Testis (tissue), 3 donors: Measurements from ENCODE around the gene ZNF618. TPM values are rescaled to one million over a fixed set of nuclear protein-coding genes. Genes with fewer than 3 reads are reported as not detected.

Source experiments
- DNase-seq: peaks from one replicate; pipeline ENCODE4 v3.0.0-alpha.2; 2019
- H3K27ac ChIP-seq, 2 donors: fragments of 200-600 bp; sonication (generic); one replicate each; pipeline ENCODE4 v1.5.1; 2019
- H3K27me3 ChIP-seq: fragments of 200-600 bp; sonication (generic); one replicate; pipeline ENCODE4 v1.5.1; 2019
- H3K36me3 ChIP-seq: fragments of 200-600 bp; sonication (generic); one replicate; pipeline ENCODE4 v1.5.1; 2017; ENCODE audit warnings: low read depth; ENCODE audit errors: missing control alignments
- H3K4me1 ChIP-seq: fragments of 200-600 bp; sonication (generic); one replicate; pipeline ENCODE4 v1.5.1; 2019
- H3K4me3 ChIP-seq, 2 donors: fragments of 200-600 bp; sonication (generic); one replicate each; pipeline ENCODE4 v1.5.1; 2017 to 2019
- H3K9me3 ChIP-seq: fragments of 200-600 bp; sonication (generic); one replicate; pipeline ENCODE4 v1.5.1; 2017
- POLR2A ChIP-seq: fragments of 450-650 bp; IDR thresholded peaks from one replicate; pipeline ENCODE4 v1.6.1; 2017; ENCODE audit warnings: antibody characterized with exemption, mild to moderate bottlenecking, moderate library complexity
- WGBS, 2 donors: methylation state at CpG; one replicate each; pipeline ENCODE4 v1.1.5; 2018; 5-methylcytosine and 5-hydroxymethylcytosine counted together
- intact Hi-C: fragments of 100-400 bp; cut with DNase I; formaldehyde crosslinking; loops from one replicate; pipeline ENCODE4 v1.15.1; 2023; ENCODE audit warnings: low total_unique reads
- polyA plus RNA-seq: library from polyadenylated mRNA; stranded (reverse); fragments of 350-450 nt; fragmentation: Illumina TruSeq; extraction: RNeasy Lipid Tissue Mini Kit (QIAGEN cat#74804); gene quantifications from one replicate; pipeline ENCODE4 v1.2.3, GENCODE V29; 2014; ENCODE audit warnings: low read depth, low replicate concordance; ENCODE audit not compliant: insufficient read depth
- total RNA-seq, 2 donors: library from RNA; depleted of rRNA; stranded (reverse); fragments of >200 nt; gene quantifications; one replicate each; pipeline ENCODE4 v1.2.3, GENCODE V29; 2016
- TF ChIP-seq, protein P1 (sequence below), 3 experiments: fragments of 450-650 bp in 2 of 3; fragments of 200-600 bp in 1 of 3; sonication (generic) in 1 of 3; IDR thresholded peaks; one replicate each; pipeline ENCODE4 v1.5.1; 2016 to 2019; ENCODE audit warnings: antibody characterized with exemption in 3 of 3, mild to moderate bottlenecking in 2 of 3, moderate library complexity in 1 of 3

The ZNF618 gene
- total and polyA plus RNA-seq, 3 donors from 2014 or later, result 6.8 to 15.2 (median 14.6) TPM

DNA sequence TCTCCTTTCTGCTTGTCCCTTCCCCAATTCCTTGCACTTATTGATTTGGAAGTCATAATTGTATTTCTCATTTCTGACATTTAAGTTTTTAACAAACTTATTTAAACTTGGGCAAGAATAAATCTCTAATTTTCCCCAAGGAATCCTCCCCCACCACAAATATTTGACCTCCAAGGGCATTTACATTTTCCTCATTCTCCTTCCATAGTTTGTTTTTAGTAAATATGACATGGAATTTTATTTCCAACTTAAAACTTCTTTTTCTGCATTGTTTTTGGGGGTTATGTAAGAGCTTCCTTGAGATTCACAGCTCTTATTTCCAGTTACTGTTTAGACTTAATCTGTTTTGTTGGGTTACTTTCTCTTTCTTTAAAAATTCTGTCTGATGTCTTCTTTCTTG is 64.9 kb downstream of the ZNF618 start:
- H3K27me3 ChIP-seq, result no peaks in the 10 kb centered on the region
- intact Hi-C loops, result no loop called here
- H3K4me3 ChIP-seq, result no peak overlapping the region
- DNase-seq, result no peak
- H3K36me3 ChIP-seq, result no peaks in the 10 kb centered on the region
- no peaks in the 10 kb centered on the region for H3K9me3 ChIP-seq
- no peak for TF ChIP-seq POLR2A
- TF ChIP-seq, protein P1, sequence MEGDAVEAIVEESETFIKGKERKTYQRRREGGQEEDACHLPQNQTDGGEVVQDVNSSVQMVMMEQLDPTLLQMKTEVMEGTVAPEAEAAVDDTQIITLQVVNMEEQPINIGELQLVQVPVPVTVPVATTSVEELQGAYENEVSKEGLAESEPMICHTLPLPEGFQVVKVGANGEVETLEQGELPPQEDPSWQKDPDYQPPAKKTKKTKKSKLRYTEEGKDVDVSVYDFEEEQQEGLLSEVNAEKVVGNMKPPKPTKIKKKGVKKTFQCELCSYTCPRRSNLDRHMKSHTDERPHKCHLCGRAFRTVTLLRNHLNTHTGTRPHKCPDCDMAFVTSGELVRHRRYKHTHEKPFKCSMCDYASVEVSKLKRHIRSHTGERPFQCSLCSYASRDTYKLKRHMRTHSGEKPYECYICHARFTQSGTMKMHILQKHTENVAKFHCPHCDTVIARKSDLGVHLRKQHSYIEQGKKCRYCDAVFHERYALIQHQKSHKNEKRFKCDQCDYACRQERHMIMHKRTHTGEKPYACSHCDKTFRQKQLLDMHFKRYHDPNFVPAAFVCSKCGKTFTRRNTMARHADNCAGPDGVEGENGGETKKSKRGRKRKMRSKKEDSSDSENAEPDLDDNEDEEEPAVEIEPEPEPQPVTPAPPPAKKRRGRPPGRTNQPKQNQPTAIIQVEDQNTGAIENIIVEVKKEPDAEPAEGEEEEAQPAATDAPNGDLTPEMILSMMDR (IDR thresholded peaks at IDR 0.05), result no peak
- no peak overlapping the region for H3K27ac ChIP-seq
- peaks cover 4% of the 10 kb centered on the region for H3K4me1 ChIP-seq

DNA sequence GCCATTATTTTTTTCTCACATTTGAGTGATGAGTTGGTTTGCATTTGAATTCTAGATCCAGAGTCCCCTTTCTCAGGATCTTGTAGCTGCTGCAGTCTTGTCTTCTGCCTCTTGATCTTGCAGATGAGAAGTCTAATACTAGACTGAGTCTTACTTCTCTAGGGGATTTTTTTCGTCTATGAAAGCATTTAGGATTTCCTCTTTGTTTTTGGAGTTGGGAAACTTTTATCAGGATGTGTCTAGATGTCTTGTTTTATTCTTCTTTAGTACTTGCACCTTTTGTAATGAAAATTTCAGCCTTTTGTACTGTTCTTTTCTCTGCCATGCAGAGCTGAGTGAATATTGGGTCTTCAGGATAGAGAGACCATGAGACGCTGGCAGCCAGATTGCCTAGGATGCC is 65.4 kb downstream of the ZNF618 start:
- H3K4me1 ChIP-seq, result peaks cover 4% of the 10 kb centered on the region
- DNase-seq, result no peak
- intact Hi-C loops, result no loop called here
- WGBS, 2 donors, result 61 to 80% methylated on average over 2 of the region's 2 CpGs
- TF ChIP-seq, protein P1 (IDR thresholded peaks at IDR 0.05), result no peak
- no peak for TF ChIP-seq POLR2A
- no peaks in the 10 kb centered on the region for H3K36me3 ChIP-seq
- no peak overlapping the region for H3K27ac ChIP-seq
- H3K4me3 ChIP-seq, result no peak overlapping the region
- no peaks in the 10 kb centered on the region for H3K9me3 ChIP-seq
- no peaks in the 10 kb centered on the region for H3K27me3 ChIP-seq

DNA sequence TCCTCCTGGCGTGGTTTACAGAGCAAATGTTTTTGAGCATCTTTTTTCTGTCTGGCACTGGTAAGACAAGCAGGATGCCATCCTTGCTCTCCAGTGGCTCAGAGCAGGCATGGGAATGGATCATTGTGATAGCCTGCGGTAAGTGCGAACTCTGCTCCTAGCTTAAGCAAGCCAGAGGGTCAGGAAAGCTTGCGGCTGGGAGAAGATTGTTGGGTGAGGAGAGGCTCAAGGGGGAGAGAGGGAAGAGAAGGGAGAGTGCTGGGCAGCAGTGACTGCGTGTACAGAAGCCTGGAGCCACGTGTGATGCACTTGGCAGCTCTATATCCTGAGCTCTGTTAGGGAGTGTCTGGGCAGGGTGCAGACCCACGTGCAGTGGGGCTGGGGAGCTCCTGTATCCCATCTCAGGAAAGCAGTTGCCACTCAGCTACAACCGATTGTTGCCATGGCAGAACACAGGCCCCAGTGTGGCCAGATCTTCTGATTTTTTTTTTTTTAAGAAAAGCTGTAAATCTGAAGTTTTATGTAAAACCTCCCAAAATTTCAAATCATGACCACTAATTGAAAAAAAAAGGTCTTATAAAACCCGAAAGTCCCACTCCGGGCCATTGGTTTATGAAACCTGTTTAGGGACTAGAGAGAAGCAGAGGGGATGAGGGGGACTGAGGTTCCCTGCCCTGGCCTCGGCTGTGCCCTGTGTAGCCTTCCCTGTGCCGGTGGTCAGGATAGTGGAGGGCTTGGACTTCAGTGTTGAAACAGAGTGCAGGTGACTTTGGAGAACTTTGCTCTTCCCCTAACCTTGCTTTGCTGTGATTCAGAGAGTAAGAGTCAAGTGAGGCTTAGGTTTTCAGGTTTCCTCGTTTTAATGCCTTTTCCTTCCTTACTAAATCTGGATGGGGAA is 67.3 kb downstream of the ZNF618 start:
- no peaks in the 10 kb centered on the region for H3K4me1 ChIP-seq
- H3K9me3 ChIP-seq, result no peaks in the 10 kb centered on the region
- WGBS, 2 donors, result 82 to 83% methylated on average over 11 to 13 of the region's 13 CpGs
- H3K36me3 ChIP-seq, result no peaks in the 10 kb centered on the region
- H3K4me3 ChIP-seq, result no peak overlapping the region
- no peak for DNase-seq
- intact Hi-C loops, result no loop called here
- TF ChIP-seq POLR2A, result no peak
- TF ChIP-seq, protein P1 (IDR thresholded peaks at IDR 0.05), result no peak
- no peaks in the 10 kb centered on the region for H3K27me3 ChIP-seq
- no peak overlapping the region for H3K27ac ChIP-seq

DNA sequence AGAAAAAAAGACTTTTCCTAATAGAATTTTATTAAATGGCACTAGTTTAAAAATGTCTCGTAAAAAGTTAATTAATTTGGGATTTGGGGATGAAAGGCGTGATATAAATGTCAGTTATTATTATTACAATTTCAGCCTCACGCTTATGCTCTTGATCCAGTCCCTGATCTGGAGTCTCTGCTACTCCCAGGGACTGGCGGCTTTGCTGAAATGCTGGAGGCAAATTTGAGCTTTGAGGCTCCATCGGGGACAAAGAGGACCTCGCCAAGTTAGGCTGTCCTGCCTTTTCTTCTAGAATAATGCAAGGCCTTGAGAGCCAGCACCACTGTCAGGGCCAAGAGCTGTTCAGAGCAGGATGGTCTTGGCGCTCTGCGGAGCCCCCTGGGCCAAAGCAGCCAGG is 69.7 kb downstream of the ZNF618 start:
- DNase-seq, result no peak
- no peak overlapping the region for H3K27ac ChIP-seq
- H3K9me3 ChIP-seq, result no peaks in the 10 kb centered on the region
- WGBS, 2 donors, result 78 to 83% methylated on average over 8 of the region's 8 CpGs
- TF ChIP-seq POLR2A, result no peak
- TF ChIP-seq, protein P1 (IDR thresholded peaks at IDR 0.05), result no peak
- H3K27me3 ChIP-seq, result no peaks in the 10 kb centered on the region
- no peaks in the 10 kb centered on the region for H3K36me3 ChIP-seq
- intact Hi-C loops, result no loop called here
- H3K4me1 ChIP-seq, result no peaks in the 10 kb centered on the region
- H3K4me3 ChIP-seq, result no peak overlapping the region
